A673 (cell line): Measurements from ENCODE around the gene RASGEF1C.

ENCODE experiments used
- CTCF ChIP-seq: fragments of 300-800, 200-600 bp; sonication (generic); conservative IDR thresholded peaks from 2 replicates; pipeline ENCODE4 v1.5.1; 2017; ENCODE audit warnings: low read depth, mild to moderate bottlenecking, antibody characterized with exemption, low read length, moderate library complexity, mixed read lengths
- EZH2 ChIP-seq: fragments of 200-600 bp; sonication (generic); IDR thresholded peaks from 2 replicates; pipeline ENCODE4 v1.6.1; 2017; ENCODE audit warnings: borderline replicate concordance, low read depth, mild to moderate bottlenecking, mixed read lengths, antibody characterized with exemption, low read length; ENCODE audit not compliant: poor library complexity, severe bottlenecking

DNA sequence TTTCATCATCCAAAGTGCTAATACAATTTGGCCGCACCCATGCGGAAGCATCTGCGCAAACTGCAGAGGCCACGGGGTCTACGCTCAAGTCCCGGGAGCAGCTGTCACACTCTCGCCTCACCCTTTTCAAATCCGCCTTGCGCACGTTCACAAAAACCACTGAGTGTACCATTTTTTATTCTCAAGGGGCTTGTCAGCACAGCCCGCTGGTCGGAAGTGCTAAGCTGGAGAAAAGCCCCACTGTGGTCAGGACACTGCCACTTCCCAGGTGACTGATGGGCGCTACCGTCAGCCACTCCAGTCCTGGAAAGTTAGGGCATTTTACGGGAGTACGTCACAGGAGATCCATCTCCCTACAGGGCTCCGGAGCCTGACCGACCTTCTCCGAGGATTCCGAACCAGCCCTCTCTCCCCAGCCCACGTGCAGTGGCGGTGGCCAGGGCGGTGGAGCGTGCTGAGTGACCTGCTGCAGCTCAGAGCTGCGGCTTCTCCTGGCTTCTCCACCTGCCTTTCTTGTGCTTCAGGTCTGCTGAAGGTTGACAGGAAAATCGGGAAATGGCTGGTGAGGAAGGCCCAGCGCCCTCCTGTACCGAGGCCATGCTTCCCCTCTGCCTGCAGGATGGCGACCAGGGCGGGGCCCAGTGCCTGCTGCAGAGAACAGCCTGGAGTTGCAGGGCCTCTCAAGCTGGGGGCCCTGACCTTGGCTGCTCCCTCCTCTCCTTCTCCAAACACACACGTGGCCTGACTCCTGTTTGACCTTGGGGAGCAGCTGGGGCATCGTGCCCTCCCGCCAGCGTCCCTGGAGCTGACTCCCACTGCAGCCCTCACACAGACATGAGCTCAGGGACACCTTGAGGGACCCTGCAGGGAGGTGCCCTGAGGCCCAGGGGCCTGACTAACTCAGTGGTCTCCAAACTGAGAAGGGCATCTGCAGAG is 14.3 kb downstream of the RASGEF1C start:
- TF ChIP-seq CTCF (no peak), EZH2 (no peak)
